HG03103 (cell line): ENCODE data around the gene NOS1AP.

Experiments
- ATAC-seq: cut with Tn5 transposase; IDR thresholded peaks from one replicate; pipeline ENCODE4 v1.9.1; 2021; ENCODE audit warnings: low read depth; ENCODE audit not compliant: unreplicated experiment

The NOS1AP gene

GRCh38 chr1:162373541-162374260 lies 304.2 kb downstream of the NOS1AP start:
- no peak for ATAC-seq

- ATAC-seq: no peak
Observed at GRCh38 chr1:162374406-162374805, 304.9 kb downstream of the NOS1AP start.

- no peak for ATAC-seq
Observed at GRCh38 chr1:162375463-162375862, 306.0 kb downstream of the NOS1AP start.

- no peak for ATAC-seq
Observed at GRCh38 chr1:162376691-162377090, 307.2 kb downstream of the NOS1AP start, which contains the start of gene SPATA46. Gene SPATA46 (minus strand): TSS chr1:162376854. CDS start chr1:162376790, 64 bp downstream.

- ATAC-seq: no peak
Observed at GRCh38 chr1:162380061-162380846, 310.8 kb downstream of the NOS1AP start.

- no peak for ATAC-seq
Observed at GRCh38 chr1:162381383-162381782, 311.9 kb downstream of the NOS1AP start, which contains the start of gene C1orf226. Gene C1orf226 (plus strand): TSS chr1:162381728. CDS start chr1:162381902, 174 bp downstream.

GRCh38 chr1:162381941-162382750 lies 312.7 kb downstream of the NOS1AP start:
- ATAC-seq: no peak

- no peak for ATAC-seq
Observed at GRCh38 chr1:162383091-162383490, 313.6 kb downstream of the NOS1AP start.

- ATAC-seq: no peak
Observed at GRCh38 chr1:162383516-162383915, 314.0 kb downstream of the NOS1AP start.

GRCh38 chr1:162384116-162384515 lies 314.6 kb downstream of the NOS1AP start:
- no peak for ATAC-seq

- no peak for ATAC-seq
Observed at GRCh38 chr1:162384601-162385279, 315.2 kb downstream of the NOS1AP start.

GRCh38 chr1:162385280-162385623 lies 315.8 kb downstream of the NOS1AP start:
- no peak for ATAC-seq

GRCh38 chr1:162385702-162386101 lies 316.2 kb downstream of the NOS1AP start:
- no peak for ATAC-seq

GRCh38 chr1:162386292-162387225 lies 317.1 kb downstream of the NOS1AP start:
- ATAC-seq: no peak

GRCh38 chr1:162387226-162388082 lies 318.0 kb downstream of the NOS1AP start:
- no peak for ATAC-seq

- no peak for ATAC-seq
Observed at GRCh38 chr1:162388083-162388594, 318.6 kb downstream of the NOS1AP start.

GRCh38 chr1:162388615-162389014 lies 319.1 kb downstream of the NOS1AP start:
- no peak for ATAC-seq
